Esophagus muscularis mucosa (tissue), 4 donors: ENCODE data around the gene LILRB3. TPM values are rescaled to one million over a fixed set of nuclear protein-coding genes. Genes with fewer than 3 reads are reported as not detected.
"Not testable (repeated sequence)": the region's sequence is repeated elsewhere in the genome, so short reads cannot be mapped to it uniquely, and the experiment has no call there.

Experiments used
- DNase-seq: peaks from one replicate; pipeline ENCODE4 v3.0.0-alpha.2; 2017; ENCODE audit errors: extremely low spot score
- H3K27ac ChIP-seq, 4 donors: fragments of 200-600 bp; sonication (generic); replicated peaks in 1 of 4; 1 replicate in 3 of 4; 2 replicates in 1 of 4; pipeline ENCODE4 v1.5.1; 2016 to 2019; ENCODE audit warnings: mild to moderate bottlenecking in 1 of 4
- H3K27me3 ChIP-seq, 4 donors: fragments of 200-600 bp; sonication (generic); one replicate each; pipeline versions ENCODE4 v1.5.1 to v1.6.0; 2016 to 2019
- H3K36me3 ChIP-seq, 4 donors: fragments of 200-600 bp; sonication (generic); one replicate each; pipeline ENCODE4 v1.5.1; 2016 to 2019
- H3K4me1 ChIP-seq, 4 donors: fragments of 200-600 bp; sonication (generic); one replicate each; pipeline ENCODE4 v1.5.1; 2016 to 2019
- H3K4me3 ChIP-seq, 4 donors: fragments of 200-600 bp; sonication (generic); 1 replicate in 2 of 4; 2 replicates in 2 of 4; pipeline ENCODE4 v1.5.1; 2016 to 2019; ENCODE audit warnings: mild to moderate bottlenecking in 4 of 4, moderate library complexity in 1 of 4
- H3K9me3 ChIP-seq, 4 donors: fragments of 200-600 bp; sonication (generic); 1 replicate in 3 of 4; 2 replicates in 1 of 4; pipeline ENCODE4 v1.5.1; 2016 to 2019
- EP300 ChIP-seq: sonication (generic); formaldehyde crosslinking; IDR thresholded peaks from one replicate; pipeline ENCODE4 v1.6.1; 2017; ENCODE audit warnings: antibody characterized with exemption
- POLR2A ChIP-seq: fragments of 450-650 bp; IDR thresholded peaks from one replicate; pipeline ENCODE4 v1.6.1; 2017; ENCODE audit warnings: antibody characterized with exemption, moderate library complexity, mild to moderate bottlenecking, low read depth
- POLR2AphosphoS5 ChIP-seq, 2 donors: sonication (generic); formaldehyde crosslinking; IDR thresholded peaks; one replicate each; pipeline ENCODE4 v1.6.1; 2017; ENCODE audit warnings: antibody characterized with exemption in 2 of 2
- WGBS: methylation state at CpG from one replicate; pipeline ENCODE4 v1.1.5; 2018; 5-methylcytosine and 5-hydroxymethylcytosine counted together
- intact Hi-C: fragments of 100-400 bp; cut with DNase I; formaldehyde crosslinking; loops from one replicate; pipeline ENCODE4 v1.15.1; 2023
- total RNA-seq, 4 donors: library from RNA; depleted of rRNA; stranded (reverse); fragments of >200 nt; gene quantifications; one replicate each; pipeline versions ENCODE4 v1.1.0 to v1.2.1, GENCODE V29; 2016
- TF ChIP-seq, protein P1 (sequence below), 3 experiments: fragments of 200-600 bp in 2 of 3; fragments of 450-650 bp in 1 of 3; sonication (generic) in 2 of 3; IDR thresholded peaks; one replicate each; pipeline ENCODE4 v1.5.1; 2017 to 2019; ENCODE audit warnings: antibody characterized with exemption in 3 of 3, mild to moderate bottlenecking in 2 of 3, moderate library complexity in 1 of 3

Gene LILRB3
- total RNA-seq, 4 donors from 2014 or later: 9.1 to 36.1 (median 11.3) TPM

- not testable (repeated sequence) for DNase-seq, H3K9me3 ChIP-seq, H3K4me3 ChIP-seq, H3K27ac ChIP-seq, H3K4me1 ChIP-seq
- H3K36me3 ChIP-seq: peaks cover 0 to 13% (median 0%) of the 10 kb centered on the region in 4 donors
- 43% methylated on average over 12 of the region's 14 CpGs for WGBS
- H3K27me3 ChIP-seq: peaks cover 0 to 50% (median 0%) of the 10 kb centered on the region in 4 donors
- intact Hi-C loops: loop anchor here (2.0 kb wide), 1 partner anchor 21 kb away; no protein-coding TSS in a partner anchor
These were observed 600 bp upstream of the LILRB3 start for GRCh38 chr19:54223277-54223936.

GRCh38 chr19:54221947-54222346 lies 860 bp downstream of the LILRB3 start:
- Histone ChIP-seq H3K4me3 (peak overlapping the region in 2 of 4 donors; percentile 8 to 45), H3K27me3 (peaks cover 0 to 39% (median 0%) of the 10 kb centered on the region in 4 donors), H3K36me3 (peaks cover 0 to 19% (median 0%) of the 10 kb centered on the region in 4 donors)
- H3K4me1 ChIP-seq, DNase-seq, H3K27ac ChIP-seq, H3K9me3 ChIP-seq: not testable (repeated sequence)
- intact Hi-C loops: loop anchor here (2.0 kb wide), 1 partner anchor 23 kb away; no protein-coding TSS in a partner anchor
- WGBS: 73% methylated on average over 3 of the region's 7 CpGs

- intact Hi-C loops, H3K4me3 ChIP-seq, H3K27ac ChIP-seq, H3K4me1 ChIP-seq, DNase-seq, H3K9me3 ChIP-seq: not testable (repeated sequence)
- peaks cover 0 to 23% (median 0%) of the 10 kb centered on the region in 4 donors for H3K36me3 ChIP-seq
- WGBS: 90% methylated on average over 2 of the region's 5 CpGs
- peaks cover 0 to 39% (median 0%) of the 10 kb centered on the region in 4 donors for H3K27me3 ChIP-seq
These were observed 3.1 kb downstream of the LILRB3 start for GRCh38 chr19:54219702-54220101.

- Histone ChIP-seq H3K36me3 (peaks cover 0 to 23% (median 0%) of the 10 kb centered on the region in 4 donors), H3K27me3 (peaks cover 0 to 39% (median 0%) of the 10 kb centered on the region in 4 donors), H3K27ac (no peak overlapping the region), H3K4me1 (no peaks in the 10 kb centered on the region), H3K4me3 (no peak overlapping the region), H3K9me3 (no peaks in the 10 kb centered on the region)
- 84% methylated on average over 22 of the region's 27 CpGs for WGBS
- intact Hi-C loops: no loop called here
- no peak for TF ChIP-seq POLR2AphosphoS5 (IDR thresholded peaks at IDR 0.05)
- TF ChIP-seq, protein P1, sequence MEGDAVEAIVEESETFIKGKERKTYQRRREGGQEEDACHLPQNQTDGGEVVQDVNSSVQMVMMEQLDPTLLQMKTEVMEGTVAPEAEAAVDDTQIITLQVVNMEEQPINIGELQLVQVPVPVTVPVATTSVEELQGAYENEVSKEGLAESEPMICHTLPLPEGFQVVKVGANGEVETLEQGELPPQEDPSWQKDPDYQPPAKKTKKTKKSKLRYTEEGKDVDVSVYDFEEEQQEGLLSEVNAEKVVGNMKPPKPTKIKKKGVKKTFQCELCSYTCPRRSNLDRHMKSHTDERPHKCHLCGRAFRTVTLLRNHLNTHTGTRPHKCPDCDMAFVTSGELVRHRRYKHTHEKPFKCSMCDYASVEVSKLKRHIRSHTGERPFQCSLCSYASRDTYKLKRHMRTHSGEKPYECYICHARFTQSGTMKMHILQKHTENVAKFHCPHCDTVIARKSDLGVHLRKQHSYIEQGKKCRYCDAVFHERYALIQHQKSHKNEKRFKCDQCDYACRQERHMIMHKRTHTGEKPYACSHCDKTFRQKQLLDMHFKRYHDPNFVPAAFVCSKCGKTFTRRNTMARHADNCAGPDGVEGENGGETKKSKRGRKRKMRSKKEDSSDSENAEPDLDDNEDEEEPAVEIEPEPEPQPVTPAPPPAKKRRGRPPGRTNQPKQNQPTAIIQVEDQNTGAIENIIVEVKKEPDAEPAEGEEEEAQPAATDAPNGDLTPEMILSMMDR (IDR thresholded peaks at IDR 0.05): no peak
- no peak for TF ChIP-seq EP300
- TF ChIP-seq POLR2A: no peak
- no peak for DNase-seq
These were observed 3.7 kb downstream of the LILRB3 start for GRCh38 chr19:54218960-54219661.

DNA sequence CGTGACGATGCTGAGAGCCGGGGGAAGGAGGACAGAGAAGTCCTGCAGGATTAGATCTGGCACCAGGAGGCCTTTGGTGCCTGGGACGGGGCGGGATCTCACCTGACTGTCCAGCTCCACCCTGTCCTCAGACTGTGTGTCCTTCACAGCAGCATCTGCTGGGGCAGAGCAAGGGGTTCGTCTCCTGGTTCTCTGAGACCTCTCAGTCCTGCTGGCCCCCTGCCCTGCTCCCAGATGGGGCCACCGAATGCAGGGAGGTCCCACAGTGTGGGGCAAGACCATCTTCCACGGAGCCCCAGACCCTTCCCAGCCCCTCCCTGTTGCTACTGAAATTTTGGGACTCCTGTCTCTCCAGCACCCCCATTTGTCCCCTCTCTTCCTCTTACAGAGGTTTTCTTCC lies 4.5 kb downstream of the LILRB3 start:
- WGBS: 55% methylated on average over 4 of the region's 8 CpGs
- H3K9me3 ChIP-seq: no peaks in the 10 kb centered on the region
- TF ChIP-seq POLR2A (no peak), EP300 (no peak), POLR2AphosphoS5 (IDR thresholded peaks at IDR 0.05) (no peak)
- TF ChIP-seq, protein P1 (IDR thresholded peaks at IDR 0.05): no peak
- intact Hi-C loops: no loop called here
- H3K27ac ChIP-seq: no peak overlapping the region
- H3K27me3 ChIP-seq: peaks cover 0 to 30% (median 0%) of the 10 kb centered on the region in 4 donors
- H3K4me3 ChIP-seq: no peak overlapping the region
- no peaks in the 10 kb centered on the region for H3K4me1 ChIP-seq
- H3K36me3 ChIP-seq: peaks cover 0 to 23% (median 0%) of the 10 kb centered on the region in 4 donors
- DNase-seq: no peak

DNA sequence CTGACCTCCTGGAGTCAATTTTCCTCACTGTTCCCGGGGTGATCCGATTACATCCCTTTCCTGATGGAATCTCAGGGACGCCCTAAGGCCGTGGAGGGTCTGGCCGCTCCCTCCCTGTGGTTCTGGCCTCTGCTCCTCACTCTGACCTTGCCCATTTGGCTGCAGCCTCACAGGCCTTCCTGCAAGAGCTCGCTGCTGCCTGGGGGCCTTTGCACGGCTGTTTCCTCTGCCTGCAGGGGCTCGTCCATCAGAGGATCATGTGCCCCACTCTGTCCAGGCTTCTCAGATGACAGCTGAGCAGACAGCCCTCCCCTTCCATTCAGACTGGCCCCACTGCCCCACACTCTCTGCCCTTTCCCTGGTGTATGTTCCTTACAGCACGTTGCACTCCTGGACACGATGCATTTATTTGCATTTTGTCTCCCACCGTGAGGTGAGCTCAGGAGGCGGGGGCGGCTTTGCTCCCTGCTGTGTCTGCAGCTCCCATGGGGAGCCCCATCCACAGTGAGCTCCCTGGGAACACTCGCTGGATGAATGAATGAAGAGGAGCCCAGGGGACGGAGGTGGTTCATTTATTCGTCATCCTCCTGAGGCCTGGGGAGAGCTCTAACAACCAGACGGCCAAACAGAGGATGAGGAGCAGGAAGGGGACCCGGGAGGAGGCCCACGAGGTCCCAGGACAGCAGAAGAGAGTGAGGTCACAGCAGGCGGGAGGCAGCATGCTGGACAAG lies 5.1 kb downstream of the LILRB3 start:
- H3K4me3 ChIP-seq, DNase-seq, H3K4me1 ChIP-seq, intact Hi-C loops, H3K27ac ChIP-seq, H3K9me3 ChIP-seq: not testable (repeated sequence)
- peaks cover 0 to 23% (median 0%) of the 10 kb centered on the region in 4 donors for H3K36me3 ChIP-seq
- peaks cover 0 to 24% (median 0%) of the 10 kb centered on the region in 4 donors for H3K27me3 ChIP-seq
- WGBS: 51% methylated on average over 15 of the region's 20 CpGs
